ENCODE results near the gene ASB4.
"Not testable (repeated sequence)": the region's sequence is repeated elsewhere in the genome, so short reads cannot be mapped to it uniquely, and the experiment has no call there.

Gene ASB4, protein sequence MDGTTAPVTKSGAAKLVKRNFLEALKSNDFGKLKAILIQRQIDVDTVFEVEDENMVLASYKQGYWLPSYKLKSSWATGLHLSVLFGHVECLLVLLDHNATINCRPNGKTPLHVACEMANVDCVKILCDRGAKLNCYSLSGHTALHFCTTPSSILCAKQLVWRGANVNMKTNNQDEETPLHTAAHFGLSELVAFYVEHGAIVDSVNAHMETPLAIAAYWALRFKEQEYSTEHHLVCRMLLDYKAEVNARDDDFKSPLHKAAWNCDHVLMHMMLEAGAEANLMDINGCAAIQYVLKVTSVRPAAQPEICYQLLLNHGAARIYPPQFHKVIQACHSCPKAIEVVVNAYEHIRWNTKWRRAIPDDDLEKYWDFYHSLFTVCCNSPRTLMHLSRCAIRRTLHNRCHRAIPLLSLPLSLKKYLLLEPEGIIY

DNA sequence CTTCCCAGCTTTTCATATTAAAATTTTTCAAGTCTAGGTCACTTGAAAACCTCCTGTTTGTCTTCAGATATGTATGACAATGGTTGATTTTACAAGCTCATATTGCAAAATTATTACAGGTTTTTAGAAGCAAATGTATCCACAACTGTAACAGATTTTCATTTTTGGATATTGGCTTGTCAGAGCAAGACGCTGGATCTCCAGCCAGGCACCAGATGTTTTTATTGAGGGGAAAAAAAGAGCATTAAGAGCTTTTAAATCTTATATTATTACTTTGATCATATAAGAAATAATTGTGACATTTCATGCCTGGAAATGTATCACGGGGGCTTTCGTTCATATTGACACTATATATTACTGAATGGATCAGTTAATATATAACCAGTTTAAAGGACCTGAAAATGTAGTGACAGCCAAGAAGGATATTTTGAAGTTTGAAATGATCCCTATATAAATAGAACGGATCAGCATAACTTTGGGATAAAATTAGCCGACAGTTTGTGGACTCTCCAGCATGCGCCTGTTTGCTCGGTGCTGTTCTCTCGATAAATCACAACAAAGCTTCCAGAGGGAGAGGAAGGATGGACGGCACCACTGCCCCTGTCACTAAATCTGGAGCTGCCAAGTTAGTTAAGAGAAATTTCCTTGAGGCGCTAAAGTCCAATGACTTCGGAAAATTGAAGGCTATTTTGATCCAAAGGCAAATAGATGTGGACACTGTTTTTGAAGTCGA is at the start of gene ASB4:
ASB4 (plus strand) TSS at position 553 of the 733 bp plus-strand sequence; CDS start at position 582, 29 bp downstream.
- no peak for DNase-seq

DNA sequence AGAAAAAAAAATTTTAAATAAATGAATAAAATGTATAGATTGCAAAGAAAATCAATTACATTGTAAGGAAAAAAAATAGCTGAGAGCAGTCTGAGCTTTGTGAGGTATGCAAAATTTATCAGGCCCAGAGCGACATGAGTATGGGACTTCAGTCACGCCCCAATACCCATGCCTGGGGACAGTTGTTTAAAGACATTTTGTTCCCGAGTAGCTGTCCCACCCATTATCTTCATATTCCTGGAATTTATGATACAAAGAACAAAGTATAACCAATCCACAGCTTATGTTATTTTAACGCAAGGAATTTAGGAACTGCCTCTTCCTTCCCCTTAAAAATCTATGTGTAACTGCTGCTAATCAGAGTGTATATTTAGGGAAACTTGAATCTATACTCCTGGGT is 49.3 kb upstream of the ASB4 start:
- DNase-seq, result no peak

DNA sequence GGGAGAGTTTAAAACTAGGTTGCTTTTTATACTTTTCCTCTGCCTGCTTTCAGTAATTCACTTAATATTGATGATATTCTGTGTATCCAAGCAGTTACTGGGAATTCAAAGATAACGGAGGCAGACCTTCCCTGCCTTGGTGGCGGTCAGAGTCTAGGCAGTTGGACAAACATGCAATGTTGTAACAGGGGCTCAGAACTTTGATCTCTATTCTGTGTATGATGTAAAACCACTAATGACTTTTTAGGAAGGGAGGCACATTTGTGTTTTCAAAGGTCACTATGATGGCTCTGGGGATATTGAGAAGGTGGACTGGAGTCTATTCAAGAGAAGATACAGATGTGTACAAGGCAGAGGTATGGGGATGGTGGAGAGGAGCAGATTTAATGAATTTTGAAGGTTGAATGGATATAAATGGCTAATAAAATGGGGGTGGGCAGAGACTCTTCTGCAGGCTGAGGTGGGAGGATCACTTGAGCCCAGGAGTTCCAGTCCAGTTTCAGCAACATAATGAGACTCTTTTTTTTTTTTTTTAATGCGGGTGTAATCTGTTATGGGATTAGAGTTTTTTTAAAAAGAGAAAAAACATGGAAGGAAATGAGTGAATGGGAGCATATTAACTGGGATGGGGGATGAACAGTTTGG is 45.2 kb upstream of the ASB4 start:
- no peak for DNase-seq

DNA sequence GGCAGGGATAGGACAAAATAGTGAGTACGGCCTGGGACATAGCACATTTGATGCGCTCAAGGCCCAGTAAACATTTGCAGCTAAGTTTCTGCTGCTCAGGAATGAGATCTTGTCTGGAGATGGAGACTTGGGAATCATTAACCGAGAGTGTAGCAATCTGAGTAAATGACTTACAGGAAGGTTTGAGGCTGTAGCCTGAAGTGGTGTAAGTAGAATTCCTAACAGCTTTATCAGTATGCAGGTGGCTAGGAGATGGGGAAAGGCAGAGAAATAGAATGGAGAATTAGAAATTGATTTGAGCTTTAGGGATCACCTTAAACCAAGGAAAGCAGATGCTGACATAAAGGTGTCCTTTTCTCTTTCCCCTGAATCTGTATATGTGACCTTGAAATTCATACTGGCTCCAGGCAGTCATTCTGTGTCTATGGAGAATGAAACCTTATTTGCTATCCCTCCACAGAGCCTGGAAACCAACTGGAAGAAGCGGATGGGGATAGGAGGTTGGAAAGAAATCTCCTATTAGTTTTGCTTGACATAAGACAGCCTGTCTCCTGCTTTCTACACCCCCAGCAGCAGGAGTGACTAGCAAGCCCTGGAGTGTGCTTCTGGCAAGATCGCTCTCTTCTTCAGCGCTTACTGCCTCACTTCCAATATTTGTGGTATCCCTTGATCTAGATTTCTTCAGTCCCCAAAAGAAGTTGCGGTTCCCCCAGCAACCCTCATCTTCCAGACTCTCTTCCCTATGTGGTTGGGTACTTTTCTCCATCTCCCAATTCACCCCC is 44.5 kb upstream of the ASB4 start:
- peak; percentile 24 for DNase-seq

DNA sequence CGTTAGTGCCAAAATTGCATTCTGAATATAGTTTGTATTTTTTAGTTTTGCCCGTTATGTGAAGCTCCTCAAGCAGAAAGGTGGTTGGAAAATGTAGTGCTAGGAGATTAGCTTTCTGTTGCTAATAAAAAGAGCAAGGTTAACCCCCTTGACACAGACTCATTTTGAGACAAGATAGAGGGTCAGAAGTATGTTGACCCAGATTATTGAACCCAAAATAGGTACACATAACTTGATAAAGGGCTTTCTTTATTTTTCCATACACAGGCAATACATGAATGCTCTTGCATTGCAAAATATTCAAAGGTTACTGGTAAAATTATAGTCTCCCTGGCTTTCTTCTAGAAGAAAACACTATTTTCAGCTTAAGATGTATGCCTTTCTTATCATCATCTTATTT is 40.9 kb upstream of the ASB4 start:
- no peak for DNase-seq

DNA sequence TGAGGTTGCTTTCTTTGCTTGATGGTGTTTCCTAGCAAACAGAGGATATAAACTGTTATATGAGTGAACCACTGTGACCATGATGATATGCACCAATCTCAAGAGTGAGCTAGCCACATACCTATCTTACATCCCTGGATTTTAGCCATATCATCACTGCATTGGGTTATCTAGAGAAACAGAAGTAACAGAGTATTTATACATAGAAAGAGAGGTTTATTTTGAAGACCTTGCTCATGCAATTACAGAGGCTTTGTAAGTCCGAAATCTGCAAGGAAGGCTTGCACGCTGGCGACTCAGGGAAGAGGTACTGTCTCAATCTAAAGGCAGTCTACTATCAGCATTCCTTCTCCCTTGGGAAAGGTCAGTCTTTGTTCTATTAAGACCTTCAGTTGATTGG is 39.1 kb upstream of the ASB4 start:
- DNase-seq, result no peak

DNA sequence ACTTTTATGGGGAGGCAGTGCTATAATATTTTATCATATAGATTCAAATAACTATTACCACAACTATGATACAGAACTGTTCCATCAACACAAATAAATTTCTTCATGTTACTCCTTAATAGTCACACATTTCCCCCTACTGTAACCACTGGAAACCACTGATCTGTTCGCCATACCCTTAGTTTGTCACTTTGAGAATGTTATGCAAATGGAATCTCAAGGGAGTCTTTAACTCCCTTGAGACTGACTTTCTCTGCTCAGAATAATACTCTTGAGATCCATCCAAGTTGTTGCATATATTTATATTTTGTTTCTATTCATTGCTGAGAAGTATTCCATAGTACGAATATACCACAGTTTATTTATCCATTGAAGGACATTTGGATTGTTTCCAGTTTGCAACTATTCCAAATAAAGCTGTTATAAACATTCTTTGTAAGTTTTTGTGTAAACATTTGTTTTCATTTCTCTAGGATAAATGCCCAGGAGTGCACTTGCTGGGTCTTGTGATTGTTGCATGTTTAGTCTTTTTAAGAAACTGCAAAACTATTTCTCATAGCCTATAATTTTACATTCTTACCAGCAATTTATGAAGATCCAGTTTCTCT is 31.2 kb upstream of the ASB4 start:
- no peak for DNase-seq

DNA sequence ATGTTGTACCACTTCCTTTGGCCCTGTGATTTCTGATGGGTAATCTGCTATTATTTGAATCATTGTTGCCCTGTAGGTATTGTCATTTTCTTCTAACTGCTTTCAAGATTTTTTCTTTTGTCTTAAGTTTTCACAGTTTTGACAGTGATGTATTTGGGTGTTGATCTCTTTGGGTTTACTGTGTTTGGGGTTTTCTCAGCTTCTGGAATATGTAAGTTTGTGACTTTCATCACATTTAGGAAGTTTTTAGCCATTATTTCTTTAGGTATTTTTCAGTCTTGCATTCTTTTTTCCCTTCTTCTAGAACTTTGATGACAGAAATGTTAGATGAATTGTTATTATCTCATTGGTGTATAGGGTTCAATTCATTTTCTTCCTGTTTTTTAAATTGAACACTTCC is 27.8 kb upstream of the ASB4 start:
- DNase-seq, result no peak

DNA sequence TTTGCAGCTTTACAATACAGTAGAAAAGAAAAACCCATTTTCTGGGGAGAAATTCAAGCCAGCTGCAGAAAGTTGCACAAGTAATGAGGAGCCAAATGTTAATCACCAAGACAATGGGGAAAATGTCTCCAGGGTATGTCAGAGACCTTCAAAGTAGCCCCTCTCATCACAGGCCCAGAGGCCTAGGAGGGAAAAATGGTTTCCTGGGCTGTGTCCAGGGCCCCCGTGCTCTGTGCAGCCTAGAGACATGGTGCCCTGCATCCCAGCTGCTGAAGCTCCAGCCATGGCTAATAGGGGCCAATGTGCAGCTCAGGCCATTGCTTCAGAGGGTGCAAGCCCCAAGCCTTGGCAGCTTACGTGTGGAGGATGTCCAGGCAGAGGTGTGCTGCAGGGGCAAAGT is 25.1 kb upstream of the ASB4 start:
- DNase-seq, result not testable (repeated sequence)

DNA sequence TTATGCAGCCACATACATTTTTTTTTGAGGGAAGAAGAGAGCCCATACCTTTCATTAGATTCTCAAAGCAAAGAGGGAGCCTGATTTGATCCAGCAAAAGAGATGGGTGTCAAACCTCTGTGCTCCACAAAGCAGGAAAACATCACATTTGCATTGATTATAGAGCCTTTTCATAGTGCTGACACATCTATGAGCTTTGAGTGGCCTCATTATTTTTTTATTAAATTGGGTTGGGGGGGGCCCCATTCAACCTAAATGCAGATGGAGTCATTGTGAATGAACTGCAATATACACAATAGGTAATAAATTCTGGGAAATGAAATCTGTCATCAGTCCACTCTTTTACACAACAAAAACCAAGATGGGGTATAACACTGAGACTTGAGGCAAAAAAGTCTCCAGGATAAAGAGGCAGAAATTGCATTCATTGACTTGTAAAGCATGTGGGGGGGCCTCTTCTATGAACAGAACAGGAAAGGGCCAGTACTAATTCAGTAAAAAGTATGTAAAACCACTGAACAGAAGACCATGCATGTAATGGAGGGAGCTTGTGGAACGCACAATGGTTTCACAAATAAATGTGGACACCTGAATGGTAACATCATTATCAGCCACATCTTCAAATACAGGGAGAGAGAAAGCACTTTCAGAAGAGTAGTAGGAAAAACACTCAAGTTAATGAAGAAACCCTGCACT is 17.7 kb upstream of the ASB4 start:
- no peak for DNase-seq

DNA sequence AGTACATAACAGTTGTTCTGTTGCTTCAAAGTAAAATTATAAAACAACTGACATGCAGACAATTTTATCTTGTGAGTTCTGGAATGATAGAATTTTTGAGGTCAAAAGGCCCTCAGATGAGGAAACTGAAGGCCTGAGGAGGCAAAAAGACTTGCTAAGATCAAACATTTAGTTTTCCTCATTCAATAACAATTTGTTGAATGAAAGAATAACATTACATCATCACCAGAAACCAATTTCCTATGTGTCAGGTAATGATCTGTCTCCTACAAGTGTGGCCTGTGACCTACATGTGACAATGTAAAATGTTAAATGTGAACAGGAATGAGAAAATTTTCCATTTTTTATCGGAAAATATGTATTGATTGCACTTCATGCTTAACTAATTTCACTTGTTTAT is 16.6 kb upstream of the ASB4 start:
- DNase-seq, result no peak

DNA sequence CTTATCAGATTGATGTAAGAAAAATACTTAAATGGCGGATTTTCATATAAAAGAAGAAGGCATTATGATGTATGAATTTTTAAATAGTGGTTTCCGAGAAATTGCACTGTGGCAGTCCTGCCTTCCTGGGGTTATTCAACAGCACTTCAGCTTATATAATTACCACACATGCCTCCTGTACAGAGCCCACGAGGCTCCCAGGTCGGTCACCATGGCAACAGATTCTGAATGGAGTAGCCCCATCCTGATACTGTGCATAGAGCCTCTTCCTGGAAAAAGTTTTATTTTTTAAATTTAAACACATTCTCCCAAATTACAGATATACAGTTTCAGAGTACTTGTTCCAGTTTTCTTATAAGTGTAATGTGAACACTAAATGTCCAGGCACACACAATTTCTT is 15.9 kb upstream of the ASB4 start:
- no peak for DNase-seq

DNA sequence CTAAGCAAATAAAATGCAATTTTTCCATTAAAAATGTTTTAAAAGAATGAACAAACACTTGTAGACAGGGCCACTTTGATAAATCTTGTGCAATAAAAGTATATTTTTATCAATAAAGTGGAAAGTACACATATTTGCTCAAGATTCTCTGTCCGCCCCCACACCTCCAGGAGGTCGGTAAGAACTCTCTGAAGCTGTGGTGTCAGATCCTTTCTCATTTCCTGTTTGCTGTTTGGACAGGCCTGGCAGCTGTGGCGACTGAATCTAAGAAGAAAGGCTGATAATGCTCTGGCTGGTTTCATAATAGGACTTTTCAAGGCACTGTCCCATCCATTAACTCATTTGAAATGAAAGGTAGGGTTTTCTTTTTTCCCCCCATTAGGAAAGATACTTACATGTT is 15.3 kb upstream of the ASB4 start:
- peak; percentile 22 for DNase-seq

DNA sequence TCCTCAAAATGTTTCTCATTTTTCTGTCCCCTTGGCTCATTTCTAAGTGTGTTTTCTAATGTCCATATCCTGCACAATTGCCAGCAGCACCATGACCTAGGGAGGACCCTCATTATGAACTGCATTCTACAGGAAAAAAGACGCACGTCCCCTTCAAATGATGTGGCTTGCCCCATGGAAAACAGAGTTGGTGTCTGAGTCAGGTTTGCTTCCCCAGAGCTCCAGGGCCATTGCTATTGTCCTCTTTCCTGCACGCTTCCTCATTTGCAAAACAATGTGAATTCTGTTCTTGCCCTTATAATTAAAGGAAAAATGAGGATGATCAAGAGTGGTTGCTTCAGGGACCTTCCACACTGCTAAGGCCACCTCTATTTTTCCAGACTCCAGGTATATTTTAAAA is 14.7 kb upstream of the ASB4 start:
- no peak for DNase-seq

DNA sequence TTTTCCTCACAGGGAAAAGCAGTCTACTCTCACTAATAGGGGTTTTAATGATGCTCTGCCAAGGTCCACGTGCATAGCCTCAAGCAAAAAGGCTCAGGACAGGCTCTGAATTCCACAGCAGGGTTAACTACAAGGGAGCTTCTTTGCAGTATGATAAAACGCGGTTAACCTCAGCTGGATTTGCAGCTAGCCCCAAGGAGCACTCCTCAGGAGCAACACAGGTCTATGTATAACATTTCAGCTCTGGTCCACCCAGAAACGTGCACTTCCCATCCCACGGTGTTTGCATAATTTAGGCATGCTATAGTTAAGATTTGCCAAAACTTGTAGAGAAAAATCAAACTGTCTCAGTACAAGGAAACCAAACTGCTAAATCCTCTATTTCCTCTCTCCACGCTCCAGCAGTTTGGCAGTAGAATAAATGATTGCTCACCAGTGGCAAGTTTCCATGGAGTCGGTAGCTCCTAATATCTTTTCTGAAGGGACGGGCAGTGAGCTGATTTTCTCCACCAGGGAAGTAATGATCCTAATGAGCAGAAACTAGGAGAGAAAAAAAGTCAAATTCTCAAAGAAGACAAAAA is 13.1 kb upstream of the ASB4 start:
- peak; percentile 62 for DNase-seq

DNA sequence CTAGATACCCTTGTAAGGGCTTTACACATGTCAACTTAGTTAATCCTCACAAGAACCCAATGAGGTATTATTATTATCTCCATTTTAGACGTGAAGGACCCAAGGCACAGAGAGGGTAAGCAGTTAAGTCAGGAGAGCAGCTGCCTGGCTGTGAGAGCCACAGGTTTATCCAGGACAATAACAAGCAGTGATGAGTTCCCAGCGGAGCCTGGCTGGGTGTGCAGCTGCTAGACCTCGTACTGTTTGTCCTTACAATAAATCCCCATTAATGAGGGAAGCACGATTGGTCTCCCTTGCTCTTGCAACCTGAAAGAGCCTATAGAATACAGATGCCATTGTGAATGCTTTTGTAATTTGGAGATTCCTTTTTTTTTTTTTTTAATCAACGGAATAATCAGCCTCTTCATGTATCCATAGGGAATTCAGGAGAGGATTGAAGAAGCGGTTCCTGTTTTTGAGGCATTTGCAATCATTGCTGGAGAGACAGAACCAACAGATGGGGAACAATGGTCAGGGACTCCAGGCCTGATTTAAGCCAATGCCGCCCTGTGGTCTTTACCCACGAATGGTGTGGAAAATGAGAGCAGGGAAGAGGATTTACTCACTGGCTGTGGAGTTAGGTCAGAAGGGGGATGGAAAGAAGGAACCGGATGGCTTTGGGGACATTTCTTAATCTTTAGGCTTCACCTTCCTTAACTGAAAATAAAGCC is 12.3 kb upstream of the ASB4 start:
- no peak for DNase-seq

DNA sequence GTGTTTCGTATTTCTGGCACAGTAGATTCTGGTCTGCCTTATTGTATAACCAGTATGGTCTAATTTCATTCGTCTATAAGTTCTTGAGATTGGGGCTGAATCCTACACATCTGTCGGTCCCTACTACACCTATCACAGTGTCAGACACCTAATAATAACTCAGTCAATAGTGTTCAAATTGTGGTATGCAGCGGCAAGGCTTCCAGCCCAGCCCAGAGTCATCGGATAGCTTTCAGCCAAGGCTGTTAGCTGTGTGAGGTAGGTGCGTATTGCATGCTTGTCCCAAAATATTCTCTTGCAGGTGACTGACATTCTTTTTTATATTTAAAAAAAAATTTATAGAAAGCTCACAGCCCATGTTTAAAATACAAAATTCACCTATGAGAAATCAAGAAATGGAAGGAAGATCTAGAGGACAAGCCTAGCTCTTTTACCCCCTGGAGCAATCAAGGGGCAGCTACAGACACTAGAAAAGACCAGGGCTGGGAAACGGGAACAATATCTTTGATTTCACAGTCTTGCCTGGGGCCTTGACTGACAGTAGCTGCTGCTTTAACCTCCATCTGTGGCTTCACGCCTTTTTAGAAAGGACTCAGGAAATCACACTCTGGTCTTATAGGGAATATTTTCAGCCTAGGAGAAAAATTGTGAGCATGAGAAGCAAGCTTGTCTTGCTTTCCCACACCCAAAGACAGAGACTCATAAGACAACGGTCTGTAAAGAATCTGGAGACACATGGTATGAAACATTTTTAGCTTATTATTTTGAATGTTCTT is 9.5 kb upstream of the ASB4 start:
- no peak for DNase-seq

DNA sequence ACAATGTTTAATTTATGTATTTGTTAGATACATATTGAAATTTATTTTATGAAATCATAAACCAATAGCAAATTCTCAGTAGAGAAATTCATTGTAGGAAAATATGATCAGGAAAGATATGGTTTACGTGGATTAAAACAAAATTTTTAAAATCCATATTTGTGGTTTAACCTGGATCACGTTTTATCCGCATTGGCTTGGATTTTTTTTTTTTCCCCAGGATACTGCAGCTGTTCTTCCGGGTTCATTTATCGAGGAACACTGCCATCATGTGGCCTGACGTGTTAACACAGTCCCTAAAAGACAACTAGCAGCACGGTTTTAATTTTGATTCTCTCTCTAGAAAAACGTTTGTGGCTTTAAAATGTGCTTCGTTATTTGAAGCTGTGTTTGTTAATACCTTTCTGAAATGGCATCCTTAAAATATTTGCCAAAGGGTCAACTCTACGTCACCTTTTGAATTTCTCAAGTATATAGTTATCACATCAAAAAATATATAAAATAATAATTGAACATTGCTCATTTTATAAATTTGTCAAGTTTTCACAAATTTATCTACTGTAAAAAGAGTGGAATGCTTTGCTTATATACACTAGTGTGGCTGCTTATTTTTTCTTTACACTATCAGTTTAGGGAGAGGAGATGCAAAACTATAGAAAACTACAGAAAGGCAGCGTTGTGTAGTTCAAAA is 8.7 kb upstream of the ASB4 start:
- DNase-seq, result peak; percentile 76

DNA sequence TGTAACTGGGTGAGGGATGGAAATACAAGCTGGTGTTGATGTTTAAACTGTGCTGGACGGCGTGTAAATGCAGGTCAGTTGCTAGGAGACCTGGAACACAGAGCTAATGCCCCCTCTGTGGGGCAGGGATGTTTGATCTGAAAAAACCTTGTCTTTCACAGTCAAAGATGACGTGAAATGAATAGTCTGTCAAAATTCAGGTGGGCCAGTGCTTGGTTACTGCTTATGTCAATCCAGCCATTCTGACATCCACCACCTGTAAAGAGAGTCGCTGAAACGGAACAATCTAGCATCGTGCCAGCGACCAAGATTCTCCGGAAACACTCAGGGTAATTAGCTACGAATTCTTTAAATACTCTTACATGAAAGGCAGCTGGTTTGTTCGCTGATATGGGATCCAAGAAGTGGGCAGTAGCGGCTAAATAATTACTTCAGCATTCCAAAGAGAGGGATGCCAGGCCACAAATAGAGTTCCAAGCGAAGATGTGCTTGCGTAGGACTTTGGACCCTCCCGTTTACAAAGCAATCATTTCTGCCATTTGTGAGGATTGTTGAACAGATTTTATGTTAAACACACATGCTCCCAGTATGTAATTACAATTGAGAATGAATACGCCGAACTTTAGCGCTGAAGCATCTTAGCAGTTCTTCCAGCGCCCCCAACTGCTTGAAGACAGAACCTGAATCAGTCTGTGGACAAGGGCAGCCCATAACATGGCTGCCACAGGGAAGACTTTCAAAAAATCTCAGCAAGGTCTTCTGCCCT is 7.3 kb upstream of the ASB4 start:
- peak; percentile 56 for DNase-seq
